NCI-H82 treated with DMSO at 0.1 percent for 48 hours (cell line): Measurements from ENCODE around the gene GMDS.

ENCODE experiments used
- DNase-seq: peaks from one replicate; lab custom pipeline; 2025; ENCODE audit not compliant: unreplicated experiment; lab: John Stamatoyannopoulos, UW

The GMDS gene

GRCh38 chr6:1722801-1723200 is 522.6 kb downstream of the GMDS start:
- no peak for DNase-seq

GRCh38 chr6:1720620-1721322 is 524.6 kb downstream of the GMDS start:
- no peak for DNase-seq

- DNase-seq, result no peak
Observed at GRCh38 chr6:1719922-1720321, 525.5 kb downstream of the GMDS start.

- no peak for DNase-seq
Observed at GRCh38 chr6:1716868-1717267, 528.5 kb downstream of the GMDS start.

GRCh38 chr6:1716396-1716795 is 529.0 kb downstream of the GMDS start:
- no peak for DNase-seq

GRCh38 chr6:1715336-1715735 is 530.1 kb downstream of the GMDS start:
- DNase-seq, result no peak

- DNase-seq, result no peak
Observed at GRCh38 chr6:1714654-1715053, 530.8 kb downstream of the GMDS start.

- DNase-seq, result no peak
Observed at GRCh38 chr6:1713016-1713600, 532.3 kb downstream of the GMDS start.

GRCh38 chr6:1712451-1712850 is 533.0 kb downstream of the GMDS start:
- DNase-seq, result no peak

- no peak for DNase-seq
Observed at GRCh38 chr6:1711136-1711535, 534.3 kb downstream of the GMDS start.

GRCh38 chr6:1709234-1709641 is 536.2 kb downstream of the GMDS start:
- DNase-seq, result no peak

GRCh38 chr6:1708820-1709219 is 536.6 kb downstream of the GMDS start:
- no peak for DNase-seq

GRCh38 chr6:1708122-1708521 is 537.3 kb downstream of the GMDS start:
- no peak for DNase-seq

GRCh38 chr6:1705630-1706029 is 539.8 kb downstream of the GMDS start:
- DNase-seq, result no peak

GRCh38 chr6:1705183-1705582 is 540.2 kb downstream of the GMDS start:
- peak; percentile 70 for DNase-seq

- DNase-seq, result no peak
Observed at GRCh38 chr6:1704711-1705110, 540.7 kb downstream of the GMDS start.

GRCh38 chr6:1703923-1704322 is 541.5 kb downstream of the GMDS start:
- DNase-seq, result no peak

- no peak for DNase-seq
Observed at GRCh38 chr6:1703091-1703855, 542.1 kb downstream of the GMDS start.

- DNase-seq, result no peak
Observed at GRCh38 chr6:1702580-1703051, 542.8 kb downstream of the GMDS start.

- no peak for DNase-seq
Observed at GRCh38 chr6:1701668-1702353, 543.6 kb downstream of the GMDS start.

GRCh38 chr6:1700278-1700967 is 545.0 kb downstream of the GMDS start:
- no peak for DNase-seq
